T47D (cell line): ENCODE measurements around the gene PJA1.

ENCODE experiments used
- DNase-seq, 2 experiments: peaks; one replicate each; pipeline versions ENCODE4 v3.0.0 to v3.0.0-alpha.2; 2011 to 2012; ENCODE audit warnings: low read depth in 1 of 2, low spot score in 1 of 2
- JUND ChIP-seq: IDR thresholded peaks from 2 replicates; pipeline ENCODE4 v1.6.1; 2012; ENCODE audit warnings: low read depth
- in situ Hi-C: cut with HindIII; loops from 2 replicates; pipeline ENCODE4 v1.10.0; 2016; ENCODE audit warnings: low sequenced_read_pairs, low pct_unique_long_range_greater_than_20kb

PJA1 gene

GRCh38 chrX:69148946-69149345 is 16.3 kb downstream of the PJA1 start:
- in situ Hi-C loops = no loop called here
- DNase-seq = no peak

GRCh38 chrX:69146739-69147138 is 18.5 kb downstream of the PJA1 start:
- no peak for DNase-seq
- in situ Hi-C loops = no loop called here

More at GRCh38 chrX:69148946-69149345, 16.3 kb downstream of the PJA1 start:
- no peak for TF ChIP-seq JUND

GRCh38 chrX:69145714-69146113 is 19.5 kb downstream of the PJA1 start:
- TF ChIP-seq JUND = no peak
- DNase-seq = no peak
- in situ Hi-C loops = no loop called here

More at GRCh38 chrX:69146739-69147138, 18.5 kb downstream of the PJA1 start:
- TF ChIP-seq JUND = no peak

- DNase-seq = no peak
- no peak for TF ChIP-seq JUND
- in situ Hi-C loops = no loop called here
These were observed 20.2 kb downstream of the PJA1 start for GRCh38 chrX:69144838-69145680.

GRCh38 chrX:69143530-69143929 is 21.7 kb downstream of the PJA1 start:
- in situ Hi-C loops = no loop called here
- DNase-seq = no peak
- TF ChIP-seq JUND = no peak

DNA sequence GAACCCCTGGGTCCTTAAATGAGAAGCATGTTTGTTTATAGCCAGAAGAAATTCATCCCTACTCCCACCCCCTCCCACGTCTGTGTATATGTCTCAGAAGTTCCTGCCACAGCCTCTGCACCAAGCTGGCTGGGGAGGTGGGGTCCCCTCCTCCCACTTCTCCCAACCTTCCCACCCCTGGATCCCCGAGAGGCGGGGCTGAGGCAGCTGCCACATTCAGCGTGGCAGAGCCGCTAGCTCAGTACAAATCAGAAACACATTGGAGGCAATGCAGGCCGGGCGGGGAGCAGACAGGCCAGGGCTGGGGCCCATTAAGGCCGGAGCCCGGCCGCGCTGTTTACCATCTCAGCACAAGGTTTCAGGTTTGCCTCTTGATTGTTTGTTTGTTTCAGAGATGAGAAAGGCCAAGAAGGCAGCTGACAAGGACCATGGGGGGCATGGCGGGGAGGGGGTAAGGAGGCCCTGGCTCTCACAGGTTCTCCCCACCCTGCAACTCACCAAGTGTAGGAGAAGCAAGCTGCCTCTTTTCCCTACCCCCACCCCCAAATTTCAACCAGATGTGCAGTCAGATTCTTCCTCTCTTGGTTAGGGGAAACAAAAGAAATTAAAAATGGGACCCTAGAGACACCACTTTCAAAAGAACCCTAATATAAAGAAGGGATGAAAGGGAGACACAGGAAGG is 22.3 kb downstream of the PJA1 start:
- no peak for TF ChIP-seq JUND
- DNase-seq = no peak
- in situ Hi-C loops = no loop called here

- DNase-seq = no peak
- TF ChIP-seq JUND = no peak
- in situ Hi-C loops = no loop called here
These were observed 24.4 kb downstream of the PJA1 start for GRCh38 chrX:69140837-69141236.

GRCh38 chrX:69139516-69139915 is 25.7 kb downstream of the PJA1 start:
- no peak for TF ChIP-seq JUND
- in situ Hi-C loops = no loop called here
- DNase-seq = no peak

DNA sequence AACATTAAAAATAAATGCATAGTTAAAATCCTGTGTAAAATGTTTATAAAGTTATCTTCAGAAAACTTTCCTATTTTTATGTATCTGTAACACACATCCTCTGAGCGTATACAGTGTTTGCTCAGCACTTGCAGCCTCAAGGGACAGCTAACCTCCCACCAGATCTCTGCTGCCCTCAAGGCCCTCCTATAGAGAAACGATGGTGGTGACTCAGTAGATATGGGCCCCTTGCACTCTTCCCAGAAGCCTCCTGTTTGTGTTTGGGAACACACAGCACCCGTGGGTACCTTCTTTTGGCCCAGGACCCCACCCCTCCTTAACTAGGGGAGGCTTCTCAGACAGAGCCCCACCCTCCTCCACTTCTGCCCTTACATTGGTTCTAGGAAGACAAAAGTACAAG is 26.7 kb downstream of the PJA1 start:
- no peak for TF ChIP-seq JUND
- in situ Hi-C loops = no loop called here
- DNase-seq = no peak

DNA sequence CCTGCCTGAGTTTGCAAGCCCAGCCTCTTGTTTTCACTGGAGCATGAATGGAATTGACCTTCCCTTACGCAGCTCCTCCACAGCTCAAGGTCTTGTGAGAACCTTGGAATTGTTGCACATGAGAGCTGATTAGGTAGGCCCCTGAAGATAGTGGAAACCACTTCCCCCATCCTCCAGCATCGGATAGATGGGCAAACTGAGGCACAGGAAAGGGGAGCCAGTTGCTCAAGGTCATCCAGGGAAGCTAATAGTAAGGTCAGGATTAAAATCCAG is 27.2 kb downstream of the PJA1 start:
- in situ Hi-C loops = no loop called here
- TF ChIP-seq JUND = no peak
- DNase-seq = no peak

DNA sequence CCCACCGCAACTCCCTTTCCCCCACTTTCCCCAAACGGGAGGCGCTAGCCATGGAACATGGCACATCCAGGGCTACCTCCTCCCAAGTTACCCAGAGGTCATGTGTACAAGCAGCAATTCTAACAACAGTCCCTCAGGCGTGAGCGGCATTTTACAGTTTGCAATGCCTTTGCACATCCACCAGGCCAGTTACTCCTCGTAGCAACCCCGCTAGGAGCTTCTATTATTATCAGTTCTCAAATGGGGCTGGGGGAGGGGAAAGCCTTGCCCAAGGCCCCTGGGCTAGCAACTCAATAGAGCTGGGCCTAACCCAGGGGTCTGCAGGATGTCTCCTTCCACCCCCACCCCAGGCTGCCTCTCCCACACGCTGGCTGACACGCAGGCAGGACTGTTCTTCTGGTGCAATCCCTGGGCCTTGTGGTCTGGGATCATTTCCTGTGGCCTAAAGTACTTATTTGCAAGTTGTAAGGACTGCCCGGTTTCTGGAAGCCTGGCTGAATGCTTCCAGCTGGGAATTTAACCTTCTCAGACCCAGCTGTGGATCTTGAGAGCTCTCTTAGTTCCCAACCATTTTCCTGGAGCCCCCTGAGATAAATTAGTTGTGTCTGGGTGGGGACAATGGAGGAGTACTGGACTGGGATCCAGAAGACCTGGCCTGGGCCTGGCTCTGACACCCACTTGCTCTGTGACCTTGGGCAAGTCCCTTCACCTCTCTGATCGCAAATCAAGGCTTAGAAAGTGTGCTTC is 27.7 kb downstream of the PJA1 start:
- TF ChIP-seq JUND = no peak
- in situ Hi-C loops = no loop called here
- no peak for DNase-seq

DNA sequence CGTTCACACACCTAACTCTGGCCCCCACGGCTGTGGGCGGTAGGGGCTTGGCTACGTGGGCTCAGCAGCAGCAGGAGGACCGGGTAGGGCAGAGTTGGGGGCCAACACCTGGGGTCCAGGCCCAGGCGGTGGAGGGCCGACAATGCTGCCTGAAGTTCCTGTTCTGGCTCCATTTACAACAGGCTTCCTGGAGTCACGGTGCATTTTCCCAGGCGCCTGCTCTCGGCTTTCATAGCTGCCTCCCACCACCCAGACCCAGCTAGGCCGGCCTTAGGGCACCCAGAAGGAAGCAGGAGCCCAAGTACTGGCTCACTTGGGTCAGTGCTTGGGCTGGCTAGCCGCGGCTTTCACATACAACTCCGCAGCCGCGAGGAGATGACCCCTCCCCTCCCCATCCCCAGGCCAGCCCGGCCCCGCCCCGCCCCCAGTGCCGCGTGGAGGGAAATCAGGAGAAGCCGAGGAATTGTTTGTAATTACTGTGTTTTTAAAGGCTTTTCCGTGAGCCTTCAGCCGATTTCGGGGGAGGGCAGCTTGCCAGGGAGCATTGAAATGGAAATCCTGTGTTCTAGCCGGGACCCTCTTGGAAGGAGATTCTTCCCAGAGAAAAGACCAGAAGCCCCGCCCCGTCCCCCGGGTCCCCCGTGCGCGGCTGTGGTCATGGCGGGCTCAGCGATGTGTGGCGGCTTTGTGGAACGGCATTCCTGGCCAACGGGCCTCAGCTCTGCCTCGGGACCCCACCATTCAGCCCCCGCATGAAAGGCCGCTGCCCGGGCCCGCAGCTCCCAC is 28.5 kb downstream of the PJA1 start:
- in situ Hi-C loops = no loop called here
- no peak for TF ChIP-seq JUND
- DNase-seq = no peak
